HAP-1 (cell line): ENCODE data around the gene C1QTNF6.
"Not testable (repeated sequence)": the region's sequence is repeated elsewhere in the genome, so short reads cannot be mapped to it uniquely, and the experiment has no call there.

Experiments used
- DNase-seq, 2 experiments: peaks; one replicate each; pipeline ENCODE4 v3.0.0-alpha.2; 2016 to 2020; ENCODE audit warnings: low spot score in 2 of 2
- H3K27me3 ChIP-seq: fragments of 250-450 bp; sonication (Bioruptor Pico); 2 replicates; pipeline ENCODE4 v1.5.1; 2020; ENCODE audit warnings: low read depth, mild to moderate bottlenecking, moderate library complexity
- H3K36me3 ChIP-seq: fragments of 250-450 bp; sonication (Bioruptor Pico); replicated peaks from 2 replicates; pipeline ENCODE4 v1.5.1; 2020; ENCODE audit warnings: mild to moderate bottlenecking
- H3K4me1 ChIP-seq: fragments of 250-450 bp; sonication (Bioruptor Pico); 2 replicates; pipeline ENCODE4 v1.5.1; 2020; ENCODE audit warnings: mild to moderate bottlenecking
- H3K4me3 ChIP-seq: fragments of 250-450 bp; sonication (Bioruptor Pico); 2 replicates; pipeline ENCODE4 v1.5.1; 2020; ENCODE audit warnings: mild to moderate bottlenecking, moderate library complexity
- H3K9me3 ChIP-seq: fragments of 250-450 bp; sonication (Bioruptor Pico); 2 replicates; pipeline ENCODE4 v1.5.1; 2020; ENCODE audit warnings: mild to moderate bottlenecking, moderate library complexity
- in situ Hi-C: fragments of 300-500 bp; cut with MboI; formaldehyde crosslinking; loops from 3 replicates; pipeline ENCODE4 v1.14.3; 2020; ENCODE audit warnings: low sequenced_read_pairs, inconsistent platforms, mixed read lengths

Gene C1QTNF6

DNA sequence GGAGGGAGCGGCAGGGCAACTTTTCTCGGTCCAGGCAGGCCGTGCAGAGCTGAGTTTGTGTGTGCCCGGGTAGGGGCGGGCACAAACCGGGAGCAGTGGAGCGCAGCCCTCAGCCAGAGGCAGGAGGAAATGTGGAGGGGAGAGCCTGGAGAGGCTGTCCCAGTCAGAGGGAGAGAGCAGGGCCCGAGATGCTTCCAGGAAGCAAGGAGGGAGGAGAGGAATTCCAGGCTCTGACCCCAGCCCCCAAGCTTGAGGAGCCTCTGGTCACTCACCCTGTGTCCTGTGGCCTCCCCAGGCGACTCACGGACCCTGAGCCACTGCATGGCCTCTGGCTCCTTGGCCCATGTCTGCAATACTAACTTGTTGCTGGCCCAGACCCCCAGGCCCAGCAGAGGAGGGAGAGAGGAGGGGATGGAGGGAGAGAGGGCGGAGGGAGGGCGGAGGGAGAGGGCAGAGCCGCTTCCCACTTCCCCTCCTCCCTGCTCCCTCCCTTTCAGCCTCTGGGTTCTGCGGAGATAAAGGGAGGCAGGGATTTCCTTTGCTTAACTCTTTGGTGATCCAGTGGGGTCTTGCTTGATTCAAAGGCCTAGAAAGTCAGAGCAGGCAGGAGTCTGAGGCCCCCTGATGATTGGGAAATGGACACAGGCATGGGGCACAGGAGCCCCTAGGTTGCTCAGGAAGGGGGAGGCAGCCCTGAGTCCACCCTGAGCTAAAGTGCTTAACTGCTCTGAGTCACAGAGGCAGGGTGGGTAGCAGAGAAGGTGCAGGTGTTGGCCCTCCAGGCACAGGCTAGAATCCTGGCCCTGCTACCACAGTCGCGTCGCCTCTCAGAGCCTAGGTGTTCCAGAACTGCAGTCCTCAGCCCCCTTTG is at the start of gene C1QTNF6:
Gene C1QTNF6, minus strand, starts transcription at position 357 of the 871 bp plus-strand sequence. Its CDS starts 34 bp downstream, at position 323.
- in situ Hi-C loops: no loop called here
- Histone ChIP-seq H3K4me3 (no peak within 1 kb of the TSS), H3K4me1 (no peaks in the 10 kb centered on the region; the same call in 1 of the 2 replicates), H3K27me3 (0 out of 2 replicates have a peak, but pooled peaks cover 2% of the 10 kb centered on the region), H3K9me3 (peaks cover 1% of the 10 kb centered on the region; the same call in 1 of the 2 replicates), H3K36me3 (no peaks in the 10 kb centered on the region)
- no peak for DNase-seq

DNA sequence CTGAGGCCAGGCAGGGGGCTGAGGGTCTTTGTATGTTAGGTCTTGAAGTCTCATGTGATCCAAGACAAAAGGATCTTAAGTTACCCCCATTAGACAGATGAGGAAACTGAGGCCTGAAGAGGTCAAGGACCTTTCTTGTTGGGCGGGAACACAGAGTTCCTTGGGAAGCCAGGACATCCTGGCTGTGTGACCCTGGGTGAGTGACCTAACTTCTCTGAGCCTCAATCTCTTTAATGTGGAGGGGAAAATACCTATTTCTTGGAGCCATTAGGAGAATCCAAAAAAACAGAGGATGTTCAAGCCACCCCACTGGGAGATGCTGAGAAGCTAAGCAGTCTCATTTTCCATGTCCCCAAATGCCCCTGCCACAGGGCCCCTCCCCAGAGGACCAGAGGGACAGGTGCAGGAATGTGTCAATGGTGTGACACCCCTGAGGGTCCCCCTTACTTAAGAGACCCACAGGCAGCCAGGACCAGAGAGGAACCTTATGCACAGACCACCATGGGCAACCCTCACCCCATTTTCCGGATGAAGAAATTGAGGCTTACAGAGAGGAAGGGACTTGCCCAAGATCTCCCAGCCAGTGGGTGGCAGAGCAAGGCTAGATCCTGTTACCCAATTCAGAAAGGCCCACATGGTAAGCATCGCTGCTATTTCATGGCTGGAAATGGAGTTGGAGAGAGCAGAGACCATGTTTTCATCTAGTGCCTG is 48.0 kb upstream of the C1QTNF6 start:
- Histone ChIP-seq H3K36me3 (no peaks in the 10 kb centered on the region), H3K27me3 (no peaks in the 10 kb centered on the region; the same call in 1 of the 2 replicates)

DNA sequence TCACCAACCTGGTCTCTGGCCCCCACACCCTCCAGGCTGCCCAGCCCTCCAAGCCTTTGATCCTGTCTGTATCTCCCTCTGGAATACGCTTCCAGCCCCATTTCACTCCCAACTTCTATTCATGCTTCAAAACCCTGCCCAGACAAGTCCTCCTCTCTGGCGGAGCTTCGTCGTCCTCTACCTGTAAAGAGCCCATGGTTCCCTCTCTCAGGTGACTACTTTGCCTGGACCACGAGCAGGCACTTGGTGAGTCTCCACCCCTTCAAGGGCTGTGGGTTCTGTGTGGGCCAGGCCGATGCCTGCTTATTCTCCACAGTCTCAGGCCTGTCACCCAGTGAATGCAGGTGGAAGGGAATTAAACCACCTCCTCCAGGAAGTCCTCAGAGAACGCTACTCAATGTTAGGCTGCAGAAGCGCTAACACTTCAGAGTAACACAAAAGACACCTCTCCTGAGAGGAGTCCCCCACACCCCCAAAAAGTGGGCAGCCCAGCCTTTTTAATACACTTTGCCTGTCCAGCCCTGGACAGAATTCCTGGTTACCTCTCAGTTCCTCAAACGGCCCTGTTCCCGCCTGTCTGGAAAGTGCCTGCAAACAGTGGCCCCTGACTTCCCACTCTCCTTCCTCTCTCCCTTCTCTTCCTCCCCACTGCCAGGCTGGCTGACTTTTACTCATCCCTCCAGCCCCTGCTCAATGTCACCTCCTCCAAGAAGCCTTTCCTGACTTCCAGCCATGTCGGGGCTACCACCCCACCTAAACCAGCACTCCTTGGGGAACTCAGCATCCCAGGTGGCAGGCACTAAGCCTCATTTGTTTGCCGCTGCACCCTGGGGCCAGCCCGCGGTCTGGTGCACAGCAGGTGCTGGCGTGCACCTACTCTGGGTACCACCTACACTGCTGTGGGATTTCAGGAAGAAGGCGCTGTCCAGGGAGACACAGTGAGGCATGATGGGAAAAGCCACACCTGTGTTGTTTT is 47.0 kb upstream of the C1QTNF6 start:
- no peak overlapping the region for H3K4me3 ChIP-seq
- no peak for DNase-seq
- no peaks in the 10 kb centered on the region; the same call in 1 of the 2 replicates for H3K27me3 ChIP-seq
- in situ Hi-C loops: no loop called here
- H3K9me3 ChIP-seq: no peaks in the 10 kb centered on the region
- H3K36me3 ChIP-seq: no peaks in the 10 kb centered on the region
- no peaks in the 10 kb centered on the region for H3K4me1 ChIP-seq

More for the DNA sequence above, 48.0 kb upstream of the C1QTNF6 start:
- Histone ChIP-seq H3K4me3 (no peak overlapping the region), H3K4me1 (no peaks in the 10 kb centered on the region), H3K9me3 (no peaks in the 10 kb centered on the region)
- in situ Hi-C loops: no loop called here
- no peak for DNase-seq

DNA sequence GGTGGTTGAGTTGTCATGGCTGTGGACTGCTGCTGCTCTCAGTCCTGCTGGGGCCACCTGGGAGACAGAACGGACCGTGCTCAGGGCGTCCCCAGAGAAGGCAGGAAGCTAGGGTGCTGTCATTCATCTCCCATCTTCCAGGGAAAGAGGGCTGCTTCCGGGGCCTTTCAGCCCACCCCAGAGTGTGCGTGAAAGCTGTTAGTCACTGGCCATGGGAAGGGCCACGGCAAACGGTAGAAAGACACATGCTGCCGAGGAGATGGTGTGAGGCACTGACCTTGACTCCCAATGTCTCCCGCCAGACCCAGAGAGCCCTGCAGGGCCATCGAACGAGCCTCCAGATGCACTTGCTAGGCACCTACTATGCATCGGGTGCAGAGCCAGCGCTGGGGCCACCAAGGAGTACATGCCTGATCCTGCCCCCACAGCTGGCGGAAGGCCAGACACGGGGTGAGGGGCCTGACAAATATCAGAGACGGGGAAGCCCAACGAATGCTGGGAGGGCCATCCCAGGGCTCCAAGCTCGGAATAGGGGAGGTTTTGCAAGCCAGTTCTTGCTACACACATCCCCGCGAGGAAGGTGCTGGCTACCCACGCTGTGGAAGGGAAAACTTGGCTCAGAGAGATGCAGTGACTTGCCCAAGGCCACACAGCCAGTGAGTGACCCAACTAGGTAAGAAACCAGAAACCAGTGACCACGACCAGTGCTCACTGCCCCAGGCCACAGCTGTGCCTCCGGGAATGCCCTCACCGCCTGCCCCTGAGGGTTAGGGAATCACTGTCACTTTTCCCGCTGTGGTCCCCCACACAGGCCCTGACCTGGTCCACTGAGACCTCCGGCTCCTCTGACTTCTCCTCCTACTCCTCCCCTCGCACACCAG is 45.9 kb upstream of the C1QTNF6 start:
- no peaks in the 10 kb centered on the region; the same call in 1 of the 2 replicates for H3K27me3 ChIP-seq
- no peaks in the 10 kb centered on the region for H3K4me1 ChIP-seq
- no peak overlapping the region for H3K4me3 ChIP-seq
- in situ Hi-C loops: no loop called here
- no peaks in the 10 kb centered on the region for H3K9me3 ChIP-seq
- DNase-seq: no peak
- no peaks in the 10 kb centered on the region for H3K36me3 ChIP-seq

DNA sequence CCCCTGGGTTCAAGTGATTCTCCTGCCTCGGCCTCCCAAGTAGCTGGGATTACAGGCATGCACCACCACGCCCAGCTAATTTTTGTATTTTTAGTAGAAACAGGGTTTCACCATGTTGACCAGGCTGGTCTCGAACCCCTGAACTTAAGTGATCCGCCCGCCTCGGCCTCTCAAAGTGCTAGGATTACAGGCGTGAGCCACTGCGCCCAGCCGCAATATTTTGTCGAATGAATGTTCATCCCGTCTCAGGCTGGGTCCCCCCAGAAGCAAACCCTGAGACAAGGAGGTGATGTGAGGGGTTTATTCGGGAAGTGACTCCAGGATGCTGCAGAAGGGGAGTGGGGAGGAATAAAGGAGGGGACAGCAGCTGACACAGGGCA is 45.3 kb upstream of the C1QTNF6 start:
- DNase-seq, H3K36me3 ChIP-seq, H3K4me1 ChIP-seq, H3K4me3 ChIP-seq, H3K27me3 ChIP-seq, in situ Hi-C loops, H3K9me3 ChIP-seq: not testable (repeated sequence)

DNA sequence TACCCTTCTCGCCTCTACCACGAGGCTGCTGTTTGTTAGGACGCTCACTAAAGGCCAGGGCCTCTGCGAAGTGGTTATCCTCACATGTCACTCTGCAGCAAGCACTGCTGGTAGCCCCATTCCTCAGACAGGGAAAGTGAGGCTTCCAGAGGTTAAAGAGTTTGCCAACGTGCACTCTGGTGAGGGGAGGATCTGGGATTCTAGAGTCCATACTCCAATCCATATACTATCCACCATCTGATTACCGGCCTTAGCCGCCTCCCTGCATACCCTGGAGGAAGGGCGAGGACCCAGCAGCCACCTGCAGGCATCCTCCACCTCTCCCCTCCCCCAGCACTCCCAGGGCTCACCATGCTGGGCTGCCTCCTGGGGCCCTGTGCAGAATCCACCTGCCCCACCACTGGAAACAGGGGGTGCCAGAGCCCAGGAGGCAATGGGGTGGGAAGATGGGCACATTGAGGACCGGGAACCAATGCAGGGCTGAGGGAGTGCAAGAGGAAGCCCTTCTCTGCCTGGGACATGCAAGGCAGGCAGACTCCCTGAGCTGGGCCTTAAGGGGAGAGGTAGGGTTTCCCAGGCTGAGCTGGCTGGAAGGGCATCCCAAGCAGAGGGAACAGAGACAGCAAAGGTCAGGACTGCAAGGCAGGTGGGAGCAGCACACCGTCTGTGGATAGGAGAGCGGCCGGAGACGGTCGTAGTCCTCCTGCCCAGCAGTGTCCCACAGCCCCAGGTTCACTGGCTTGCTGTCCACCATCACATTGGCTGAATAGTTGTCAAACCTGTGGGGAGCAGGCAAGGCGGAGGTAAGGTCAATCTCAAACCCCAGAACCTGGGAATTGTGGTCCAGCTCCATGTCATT is 44.3 kb upstream of the C1QTNF6 start:
- Histone ChIP-seq H3K36me3 (no peaks in the 10 kb centered on the region), H3K4me3 (no peak overlapping the region), H3K4me1 (no peaks in the 10 kb centered on the region), H3K27me3 (no peaks in the 10 kb centered on the region), H3K9me3 (no peaks in the 10 kb centered on the region)
- in situ Hi-C loops: no loop called here
- no peak for DNase-seq

DNA sequence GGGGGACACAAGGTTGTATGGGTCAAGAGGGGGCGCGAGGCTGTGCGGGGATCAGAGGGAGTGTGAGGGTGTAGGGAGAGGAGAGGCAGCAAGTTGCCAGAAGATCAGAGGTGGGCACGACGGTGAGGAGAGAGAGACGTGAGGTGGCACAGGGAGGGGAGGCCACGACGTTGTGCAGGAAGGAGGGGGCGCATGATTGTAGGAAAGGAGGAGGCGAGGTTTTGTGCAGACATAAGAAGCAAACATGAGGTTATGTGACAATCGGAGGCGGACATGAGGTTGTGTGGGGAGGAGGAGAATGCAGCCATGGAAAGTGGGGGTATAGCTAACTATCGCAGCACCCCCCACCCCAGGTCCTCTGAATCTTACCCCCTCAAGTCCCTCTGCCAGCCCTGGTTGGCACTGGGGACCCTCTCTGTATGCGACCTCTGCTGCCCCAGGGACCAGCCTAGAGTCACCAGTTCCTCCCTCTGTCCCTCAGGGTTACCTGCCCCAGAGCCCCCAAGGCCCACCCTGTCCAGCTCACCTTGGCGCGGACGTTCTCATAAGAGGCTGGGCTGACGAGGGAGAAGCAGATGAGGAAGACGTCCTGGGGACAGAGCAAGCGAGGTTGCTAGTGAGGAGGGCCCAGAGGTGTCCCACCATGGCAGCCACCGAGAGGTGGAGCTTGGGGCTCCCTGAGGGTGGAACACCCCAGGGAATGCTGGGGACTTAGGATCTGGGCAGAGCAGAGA is 43.5 kb upstream of the C1QTNF6 start:
- H3K36me3 ChIP-seq: no peaks in the 10 kb centered on the region
- no peaks in the 10 kb centered on the region for H3K4me1 ChIP-seq
- H3K4me3 ChIP-seq: no peak overlapping the region
- DNase-seq: no peak
- H3K9me3 ChIP-seq: no peaks in the 10 kb centered on the region
- H3K27me3 ChIP-seq: no peaks in the 10 kb centered on the region
- in situ Hi-C loops: no loop called here

DNA sequence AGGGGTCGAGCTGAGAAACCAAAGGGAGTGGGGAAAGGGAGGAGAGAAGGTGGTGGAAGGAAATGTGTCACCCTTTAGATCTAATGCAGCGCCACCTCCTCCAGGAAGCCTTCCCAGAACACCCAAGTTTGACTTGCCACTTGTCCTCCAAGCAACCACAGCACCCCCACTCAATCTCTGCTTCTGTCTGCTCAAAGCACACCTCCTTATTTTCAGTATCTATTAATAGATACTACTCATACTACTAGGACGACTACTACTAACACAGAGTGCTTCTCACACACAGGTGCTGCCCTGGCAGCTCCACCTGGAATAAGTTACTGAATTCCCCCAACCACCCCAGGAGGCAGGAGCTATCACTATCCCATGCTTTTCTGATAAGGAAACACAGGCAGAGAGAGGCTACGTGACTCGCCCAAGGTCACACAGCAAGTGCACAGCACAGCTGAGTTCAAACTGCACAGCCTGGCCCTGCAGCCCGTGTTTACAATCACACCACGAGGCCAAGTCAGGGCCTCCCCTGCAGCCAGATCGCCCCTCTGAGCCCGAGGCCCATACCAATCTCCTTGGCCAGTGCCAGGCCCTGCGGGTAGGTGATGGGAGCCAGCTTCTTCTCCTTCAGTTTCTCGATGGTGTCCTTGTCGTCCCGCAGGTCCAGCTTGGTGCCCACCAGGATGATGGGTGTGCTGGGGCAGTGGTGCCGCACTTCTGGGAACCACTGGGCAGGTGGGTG is 42.8 kb upstream of the C1QTNF6 start:
- in situ Hi-C loops: no loop called here
- no peak for DNase-seq
- Histone ChIP-seq H3K4me1 (no peaks in the 10 kb centered on the region), H3K4me3 (no peak overlapping the region), H3K36me3 (no peaks in the 10 kb centered on the region), H3K9me3 (no peaks in the 10 kb centered on the region), H3K27me3 (no peaks in the 10 kb centered on the region)

DNA sequence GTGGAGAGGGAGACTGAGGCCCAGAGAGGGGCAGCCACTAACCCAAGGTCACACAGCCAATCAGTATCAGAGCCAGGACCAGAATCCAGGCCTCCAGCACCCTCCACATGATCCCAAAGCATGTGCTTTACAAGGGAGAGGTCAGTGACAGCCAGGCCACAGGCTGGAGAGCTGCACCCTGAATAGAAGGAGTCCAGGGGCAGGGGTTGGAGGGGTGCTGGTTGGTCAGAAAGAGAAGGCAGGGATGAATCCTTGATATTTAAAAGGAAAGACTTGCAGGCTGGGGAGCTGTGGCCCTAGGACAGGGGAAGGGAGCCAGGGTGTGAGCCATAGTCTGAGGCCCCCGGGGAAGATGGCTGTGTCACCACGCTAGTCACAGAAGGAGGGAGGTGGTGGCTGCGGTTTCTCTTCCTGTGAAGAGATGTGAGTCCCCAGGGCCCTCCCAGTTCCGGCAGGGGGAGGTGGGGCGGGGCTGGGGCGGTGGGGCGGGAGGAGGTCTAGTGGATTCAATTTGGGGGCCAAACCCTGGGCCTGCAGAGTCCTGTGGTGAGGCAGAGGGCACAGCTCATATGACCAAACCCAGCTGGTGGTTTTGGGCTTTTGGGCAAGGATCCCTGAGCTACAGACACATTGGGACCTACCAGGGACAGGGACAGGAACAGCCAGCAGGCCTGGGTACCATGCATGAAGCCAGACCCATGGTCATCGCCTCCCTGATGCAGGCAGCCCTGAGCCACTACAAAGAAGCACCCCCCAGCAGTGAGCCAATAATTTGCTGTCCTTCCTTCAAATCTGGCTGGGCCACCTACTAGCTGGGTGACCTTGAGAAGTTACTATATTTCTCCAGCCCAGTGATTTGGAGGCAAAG is 42.0 kb upstream of the C1QTNF6 start:
- DNase-seq: no peak
- Histone ChIP-seq H3K4me1 (no peaks in the 10 kb centered on the region), H3K27me3 (no peaks in the 10 kb centered on the region), H3K9me3 (no peaks in the 10 kb centered on the region), H3K4me3 (no peak overlapping the region), H3K36me3 (no peaks in the 10 kb centered on the region)
- in situ Hi-C loops: no loop called here

DNA sequence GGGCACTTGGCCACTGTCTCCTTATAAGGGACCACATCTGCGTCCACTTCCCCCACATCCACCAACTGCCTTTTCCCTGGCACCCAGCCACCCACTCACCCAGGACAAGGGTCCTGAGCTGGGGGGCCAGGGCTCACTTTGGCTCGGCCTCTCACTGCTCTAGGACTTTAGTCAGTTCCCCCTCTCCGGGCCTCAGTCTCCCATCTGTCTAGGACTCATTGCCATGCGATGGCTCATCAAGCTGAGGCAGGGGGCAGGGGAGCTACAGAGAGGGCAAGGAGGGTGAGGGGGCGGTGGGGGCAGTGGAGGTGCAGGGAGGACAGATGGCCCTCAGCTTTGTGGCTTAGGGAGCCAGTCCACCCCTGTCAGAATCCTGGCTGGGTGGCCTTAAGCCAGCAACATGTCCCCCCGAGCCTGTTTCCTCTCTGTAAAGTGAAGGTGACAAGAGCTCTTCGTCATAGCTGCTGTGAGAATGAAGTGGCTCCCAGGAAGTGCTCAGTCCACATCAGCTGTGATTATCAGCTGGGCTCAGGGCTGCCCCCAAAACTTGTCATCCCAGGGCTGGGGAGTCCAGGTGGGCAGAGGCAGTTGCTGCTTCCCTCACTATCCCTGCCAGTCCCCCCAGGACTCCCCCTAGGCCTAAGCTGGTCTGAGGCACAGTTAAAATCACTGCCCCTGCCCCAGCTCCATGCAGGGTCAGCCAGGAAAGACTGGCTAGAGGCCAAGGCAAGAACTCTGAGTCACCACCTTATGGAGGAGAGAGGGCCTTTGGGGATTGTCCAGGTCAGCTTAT is 41.2 kb upstream of the C1QTNF6 start:
- no peaks in the 10 kb centered on the region for H3K36me3 ChIP-seq
- in situ Hi-C loops: no loop called here
- H3K9me3 ChIP-seq: no peaks in the 10 kb centered on the region
- no peak for DNase-seq
- H3K4me3 ChIP-seq: no peak overlapping the region
- H3K27me3 ChIP-seq: no peaks in the 10 kb centered on the region
- no peaks in the 10 kb centered on the region for H3K4me1 ChIP-seq
